Renal pelvis (tissue), 4 donors: ENCODE results near the gene ANKRD9. TPM values are rescaled to one million over a fixed set of nuclear protein-coding genes. Genes with fewer than 3 reads are reported as not detected.

Source experiments
- DNase-seq: peaks from one replicate; pipeline ENCODE4 v3.0.0-alpha.2; 2013
- polyA plus RNA-seq, 3 donors: library from polyadenylated mRNA; unstranded; fragments of 120-200 nt; gene quantifications; one replicate each; pipeline ENCODE4 v1.2.1, GENCODE V29; 2013; ENCODE audit not compliant: insufficient read length in 3 of 3

Gene ANKRD9
- polyA plus RNA-seq, 3 donors = 5.5 to 7.5 (median 7.2) TPM

GRCh38 chr14:102501751-102502315, 7.7 kb downstream of the ANKRD9 start:
- DNase-seq = no peak

DNA sequence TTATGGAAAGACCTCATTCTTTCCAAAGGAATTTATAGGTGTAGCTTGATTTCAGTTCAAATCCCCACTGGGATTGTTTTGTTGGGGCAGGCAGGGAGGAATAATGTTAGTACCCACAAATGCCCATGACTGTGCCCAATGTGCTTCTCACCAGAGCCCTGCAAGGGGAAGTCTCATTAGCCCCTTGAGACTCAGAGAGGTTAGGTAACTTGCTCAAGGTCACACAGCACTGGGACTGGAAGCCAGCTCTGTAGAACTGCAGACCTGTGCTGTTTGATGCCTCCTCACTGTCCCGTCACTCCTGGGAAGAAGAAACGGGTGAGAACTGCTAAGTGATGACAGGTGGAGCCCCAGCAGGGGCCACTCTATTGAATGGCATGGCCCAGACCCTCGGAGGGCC, 8.9 kb downstream of the ANKRD9 start:
- DNase-seq = no peak

DNA sequence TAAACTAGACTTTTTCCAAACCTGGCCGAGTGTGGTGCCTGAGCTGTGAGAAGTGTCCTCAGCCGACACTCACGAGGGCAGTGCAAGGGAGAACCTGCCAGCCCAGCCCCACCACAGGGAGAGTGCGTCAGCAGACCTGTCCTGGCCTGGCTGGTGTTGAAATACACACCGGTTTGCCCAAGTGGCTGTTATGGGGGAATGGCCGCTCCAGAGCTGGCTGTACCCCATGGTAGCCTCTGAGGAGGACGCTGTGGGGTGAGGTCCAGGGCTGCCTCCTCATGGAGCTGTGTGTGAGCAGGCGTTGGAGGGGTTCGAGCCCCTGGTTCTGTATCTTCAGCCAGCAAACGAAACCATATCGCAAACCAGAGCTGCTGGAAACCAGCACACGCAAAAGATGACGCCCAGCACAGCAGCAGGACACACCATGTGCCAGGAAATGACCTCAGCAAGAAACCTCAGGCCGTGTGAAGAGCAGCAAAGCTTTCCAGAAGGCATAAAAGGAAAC, 9.4 kb downstream of the ANKRD9 start:
- no peak for DNase-seq

- no peak for DNase-seq
Observed at GRCh38 chr14:102499401-102500157, 10.0 kb downstream of the ANKRD9 start.

DNA sequence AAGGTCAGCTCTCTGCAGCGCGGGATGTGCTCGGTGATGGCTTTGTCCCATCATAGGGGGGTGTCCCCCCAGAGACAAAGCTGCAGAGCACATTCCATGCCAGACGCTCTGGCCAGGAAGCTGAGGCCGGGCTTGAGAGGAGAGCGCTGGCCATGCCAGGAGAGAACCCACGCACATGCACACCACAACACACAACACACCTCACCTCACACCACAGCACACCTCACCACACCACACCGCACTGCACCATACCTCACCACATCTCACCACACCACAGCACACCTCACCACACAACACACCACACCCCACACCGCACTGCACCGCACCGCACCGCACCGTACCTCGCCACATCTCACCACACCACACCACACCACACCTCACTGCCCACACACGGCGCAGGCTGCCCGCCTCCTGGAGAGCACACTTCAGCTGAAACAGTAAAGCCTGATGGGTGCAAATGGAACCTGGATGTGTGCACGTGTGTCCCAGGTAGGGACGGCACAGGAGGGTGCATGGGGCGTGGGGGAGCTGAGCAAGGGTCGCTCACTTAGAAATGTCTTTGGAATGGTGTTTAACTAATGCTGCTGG, 10.8 kb downstream of the ANKRD9 start:
- no peak for DNase-seq

- DNase-seq = no peak
Observed at GRCh38 chr14:102497998-102498677, 11.4 kb downstream of the ANKRD9 start.

- no peak for DNase-seq
Observed at GRCh38 chr14:102496958-102497744, 12.4 kb downstream of the ANKRD9 start.

- DNase-seq = no peak
Observed at GRCh38 chr14:102496331-102496691, 13.3 kb downstream of the ANKRD9 start.

DNA sequence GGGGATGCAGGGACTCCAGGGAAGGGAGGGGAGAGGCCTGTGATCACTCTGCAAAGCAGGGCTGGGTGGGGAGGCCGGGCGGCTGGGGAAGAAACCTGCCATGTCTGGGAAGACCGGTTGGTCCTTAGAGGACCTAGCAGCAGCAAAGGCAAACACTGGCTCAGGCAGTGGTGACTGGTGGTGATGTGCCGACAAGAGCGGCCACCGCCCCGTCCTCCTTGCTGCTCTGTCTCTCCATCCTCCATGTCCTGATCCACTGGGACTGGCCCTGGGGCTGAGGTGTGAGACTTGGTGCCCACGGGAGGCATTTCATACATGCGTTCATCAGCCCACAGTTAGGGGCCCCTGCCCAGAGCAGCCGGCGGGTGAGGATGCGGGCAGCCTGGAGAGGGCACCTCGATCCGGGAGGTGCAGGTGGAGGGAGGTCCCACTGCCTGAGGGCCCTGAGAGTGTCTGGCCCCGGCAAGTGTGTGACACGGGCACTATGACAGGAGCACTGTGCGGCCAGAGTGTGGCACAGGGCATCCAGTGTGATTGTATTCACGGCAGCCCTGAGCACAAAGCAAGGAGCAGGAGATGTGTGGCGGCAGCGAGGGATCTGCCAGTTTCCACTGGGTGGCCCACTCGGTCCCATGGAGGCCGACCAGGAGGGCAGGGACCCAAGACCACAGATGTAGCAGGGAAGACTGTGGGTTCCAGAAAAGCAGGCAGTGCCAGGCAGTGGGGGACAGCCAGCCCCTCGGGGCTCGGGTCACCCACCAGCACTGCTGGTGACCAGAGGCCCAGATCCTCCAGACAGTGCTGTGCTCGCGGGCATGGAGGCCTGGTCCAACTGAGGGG, 13.9 kb downstream of the ANKRD9 start:
- DNase-seq = no peak

DNA sequence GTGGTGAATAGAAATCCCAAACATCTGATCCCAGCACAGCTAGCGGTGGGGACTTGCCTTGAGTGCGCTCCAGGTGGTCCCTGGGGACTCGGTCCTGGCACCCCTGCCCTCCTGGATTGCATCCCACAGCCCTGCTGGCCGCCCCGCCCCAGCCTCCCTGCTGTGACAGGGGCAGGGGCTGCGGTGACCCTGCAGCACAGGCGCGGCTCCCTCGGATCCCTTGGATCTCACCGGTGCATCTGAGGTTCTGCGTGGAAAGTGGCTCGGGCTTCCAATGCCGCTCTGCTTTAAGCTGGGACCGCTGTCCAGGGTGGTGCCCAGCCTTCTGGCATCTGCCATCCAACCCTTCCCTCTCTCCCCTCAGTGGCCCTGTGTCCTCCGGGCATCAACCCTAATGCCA, 16.0 kb downstream of the ANKRD9 start:
- no peak for DNase-seq

GRCh38 chr14:102493096-102493495, 16.5 kb downstream of the ANKRD9 start:
- no peak for DNase-seq

- no peak for DNase-seq
Observed at GRCh38 chr14:102492531-102492910, 17.1 kb downstream of the ANKRD9 start.

DNA sequence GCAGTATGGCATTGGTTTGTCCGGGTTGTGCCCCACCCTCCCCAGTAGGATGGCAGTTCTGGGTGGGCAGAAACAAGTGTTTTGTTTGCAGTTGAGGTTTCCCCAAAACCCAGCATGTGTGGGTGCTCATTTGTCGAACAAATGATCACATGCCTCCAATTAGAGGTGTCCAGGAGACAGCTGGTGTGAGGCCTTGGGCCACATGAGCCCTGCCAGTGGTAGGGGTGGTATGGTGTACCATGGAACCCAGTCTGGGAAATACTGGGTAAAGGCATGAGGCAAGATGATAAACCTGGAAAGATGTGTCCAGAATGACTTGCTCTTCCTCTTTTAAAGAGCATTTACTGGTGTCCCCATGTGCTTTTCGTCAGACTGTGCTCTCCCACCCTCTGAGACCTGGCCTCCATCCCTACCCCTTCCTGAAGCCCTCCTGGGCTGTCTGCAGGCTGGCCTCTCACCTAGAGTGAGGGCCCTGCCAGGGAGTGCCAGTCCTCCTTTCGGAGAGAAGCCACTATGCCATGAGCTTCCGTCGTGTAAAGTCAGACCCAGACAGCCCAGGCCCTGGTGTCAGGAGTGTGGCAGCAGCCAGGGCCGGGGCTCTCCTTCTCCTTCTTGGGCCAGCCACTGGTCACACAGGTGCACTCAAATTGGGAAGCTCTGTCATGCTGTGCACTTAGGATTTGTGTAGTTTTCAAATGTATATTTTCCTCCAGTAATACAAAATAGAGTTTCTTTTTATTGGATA, 17.6 kb downstream of the ANKRD9 start:
- no peak for DNase-seq

DNA sequence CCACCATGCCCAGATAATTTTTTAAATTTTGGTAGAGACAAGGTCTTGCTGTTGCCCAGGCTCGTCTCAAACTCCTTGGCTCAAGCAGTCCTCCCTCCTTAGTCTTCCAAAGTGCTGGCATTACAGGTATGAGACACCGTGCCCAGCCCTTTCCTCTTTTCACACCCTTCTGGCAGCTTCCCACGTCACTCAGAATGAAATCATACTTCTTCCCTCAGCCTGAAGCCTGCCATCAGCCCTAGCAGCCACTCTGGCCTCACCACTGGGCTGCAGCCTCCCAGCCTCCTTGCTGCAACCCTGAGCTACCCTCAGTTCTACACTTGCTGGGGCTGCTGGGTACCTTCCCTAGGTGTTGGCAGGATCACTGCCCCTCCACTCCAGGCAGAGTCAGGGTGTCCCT, 18.2 kb downstream of the ANKRD9 start:
- no peak for DNase-seq

DNA sequence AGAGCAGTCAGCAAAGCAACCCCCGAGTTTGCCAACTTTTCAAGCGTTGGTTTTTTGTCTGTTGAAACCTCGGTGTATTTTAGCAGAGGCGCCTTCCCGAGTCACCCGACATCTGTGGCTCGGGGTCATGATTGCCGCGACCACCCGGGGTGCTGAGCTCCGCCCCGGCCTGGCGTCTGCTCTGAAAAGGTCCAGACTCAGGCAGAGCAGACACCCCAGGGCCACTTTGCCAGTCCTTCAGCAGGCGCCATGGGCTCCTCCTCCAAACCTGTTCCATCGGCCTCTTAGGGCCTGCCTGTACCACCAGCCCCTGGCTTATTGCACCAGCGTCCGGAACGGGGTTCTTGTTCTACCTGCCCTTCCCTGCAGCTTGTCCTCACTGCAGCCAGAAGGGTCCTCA, 19.1 kb downstream of the ANKRD9 start:
- DNase-seq = no peak

DNA sequence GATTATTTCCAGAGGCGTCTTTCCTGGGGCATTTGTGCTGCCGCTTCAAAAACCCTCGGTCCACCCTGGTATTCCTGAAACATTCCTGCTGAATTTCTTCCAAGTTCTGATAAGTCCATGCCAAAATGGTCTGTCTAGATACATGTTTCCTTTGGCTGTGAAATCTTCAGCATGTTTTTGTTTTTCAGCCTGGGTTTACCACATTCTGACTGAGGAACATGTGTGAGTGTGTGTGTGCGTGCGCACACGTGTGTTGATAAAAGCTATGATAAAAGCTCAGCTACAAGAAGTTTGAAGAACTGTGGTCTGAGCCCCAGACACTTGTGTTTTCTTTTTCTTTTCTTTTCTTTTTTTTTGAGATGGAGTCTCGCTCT, 22.4 kb downstream of the ANKRD9 start:
- DNase-seq = no peak

- no peak for DNase-seq
Observed at GRCh38 chr14:102486513-102487203, 22.9 kb downstream of the ANKRD9 start.

DNA sequence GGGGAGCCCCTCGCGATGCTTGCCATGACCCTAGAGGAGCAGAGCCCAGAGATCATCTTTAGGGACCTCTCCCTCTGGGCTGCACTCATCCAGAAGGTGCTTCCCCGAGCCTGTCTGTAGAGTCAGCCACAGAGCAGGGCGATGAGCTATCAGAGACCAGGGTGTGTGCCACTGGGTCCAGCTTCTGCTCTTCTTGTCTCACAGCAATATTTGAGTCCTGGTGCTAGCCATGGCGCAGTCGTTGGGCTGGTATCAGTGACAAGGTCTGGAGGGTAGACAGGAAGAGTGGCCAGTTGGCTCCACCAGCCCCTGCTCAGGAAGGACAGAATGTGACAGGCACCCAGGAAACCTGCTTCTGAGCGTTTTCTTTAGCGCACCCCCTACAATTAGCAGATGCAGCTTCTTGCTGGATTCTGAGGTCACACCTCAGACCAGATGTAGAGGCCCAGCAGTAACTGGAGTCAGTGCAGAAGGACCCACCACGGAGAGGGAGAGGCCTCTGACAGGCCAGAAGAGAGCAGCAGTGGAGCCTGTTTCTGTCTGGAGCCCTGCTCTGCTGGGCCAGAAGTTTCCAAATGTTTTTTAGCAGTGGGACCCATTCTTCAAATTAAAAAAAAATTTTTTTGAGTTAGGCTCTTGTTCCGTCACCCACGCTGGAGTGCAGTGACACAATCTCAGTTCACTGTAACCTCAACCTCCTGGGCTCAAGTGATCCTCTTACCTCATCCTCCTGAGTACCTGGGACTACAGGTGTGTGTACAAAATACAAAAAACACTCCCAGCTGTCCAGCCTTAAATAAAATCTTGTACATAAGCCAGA, 23.7 kb downstream of the ANKRD9 start:
- DNase-seq = no peak

DNA sequence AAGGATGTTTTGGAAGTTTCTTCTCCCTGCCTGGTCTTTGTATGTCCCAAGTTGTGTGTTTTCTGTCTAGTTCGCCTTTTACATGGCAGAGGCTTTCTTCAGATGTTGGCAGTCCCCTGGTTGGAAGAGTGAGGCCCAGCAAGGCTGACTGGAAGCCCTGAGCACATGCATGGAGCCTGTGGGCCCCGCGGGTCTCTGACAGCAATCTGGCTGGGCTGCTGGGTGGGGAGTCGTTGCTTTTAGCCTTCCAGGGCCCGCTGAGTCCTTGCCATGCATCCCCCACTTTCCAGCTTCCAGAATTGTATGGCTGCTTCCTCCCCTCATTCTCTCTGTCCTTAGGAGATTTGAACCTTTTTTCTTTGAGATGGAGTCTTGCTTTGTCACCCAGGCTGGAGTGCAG, 25.3 kb downstream of the ANKRD9 start:
- DNase-seq = no peak
